ENCODE results near the gene ZNF268. TPM values are rescaled to one million over a fixed set of nuclear protein-coding genes. Genes with fewer than 3 reads are reported as not detected.

Gene ZNF268
- polyA plus RNA-seq (2014; cell fraction: cytosol; rRNA removed): 21.8 and 23.9 TPM in 2 replicates
- 12.5 and 16.6 TPM in 2 replicates for polyA plus RNA-seq (2014; cell fraction: nucleus; rRNA removed)

- peak; percentile 96 for DNase-seq (ENCODE audit: low spot score)
These were observed at the start of gene ZNF268 for GRCh38 chr12:133181238-133181959. TSS of gene ZNF268 (plus strand) at chr12:133181495. CDS start at chr12:133181998, 503 bp downstream.

GRCh38 chr12:133135747-133136146, 45.5 kb upstream of the ZNF268 start:
- no peak for DNase-seq (ENCODE audit: low spot score)

- DNase-seq (ENCODE audit: low spot score): no peak
These were observed 35.3 kb upstream of the ZNF268 start for GRCh38 chr12:133145981-133146380.

- DNase-seq (ENCODE audit: low spot score): no peak
These were observed 25.1 kb upstream of the ZNF268 start for GRCh38 chr12:133156125-133156690.

GRCh38 chr12:133165776-133166175, 15.5 kb upstream of the ZNF268 start:
- no peak for DNase-seq (ENCODE audit: low spot score)

- DNase-seq (ENCODE audit: low spot score): no peak
These were observed 8.8 kb upstream of the ZNF268 start for GRCh38 chr12:133172491-133172890.

GRCh38 chr12:133174901-133175300, 6.4 kb upstream of the ZNF268 start:
- no peak for DNase-seq (ENCODE audit: low spot score)

- no peak for DNase-seq (ENCODE audit: low spot score)
These were observed 626 bp upstream of the ZNF268 start for GRCh38 chr12:133180669-133181068.

- no peak for DNase-seq (ENCODE audit: low spot score)
These were observed 8.9 kb downstream of the ZNF268 start for GRCh38 chr12:133190176-133190575.

GRCh38 chr12:133192847-133193246, 11.6 kb downstream of the ZNF268 start:
- no peak for DNase-seq (ENCODE audit: low spot score)

- no peak for DNase-seq (ENCODE audit: low spot score)
These were observed 20.6 kb downstream of the ZNF268 start for GRCh38 chr12:133201888-133202287.

- no peak for DNase-seq (ENCODE audit: low spot score)
These were observed 21.4 kb downstream of the ZNF268 start for GRCh38 chr12:133202493-133203343.

GRCh38 chr12:133203344-133204263, 22.3 kb downstream of the ZNF268 start:
- DNase-seq (ENCODE audit: low spot score): peak; percentile 27

- no peak for DNase-seq (ENCODE audit: low spot score)
These were observed 22.9 kb downstream of the ZNF268 start for GRCh38 chr12:133204264-133204603.

GRCh38 chr12:133206390-133206789, 25.1 kb downstream of the ZNF268 start:
- no peak for DNase-seq (ENCODE audit: low spot score)

GRCh38 chr12:133215724-133216123, 34.4 kb downstream of the ZNF268 start:
- DNase-seq (ENCODE audit: low spot score): no peak

GRCh38 chr12:133217219-133217618, 35.9 kb downstream of the ZNF268 start:
- no peak for DNase-seq (ENCODE audit: low spot score)

- no peak for DNase-seq (ENCODE audit: low spot score)
These were observed 39.2 kb downstream of the ZNF268 start for GRCh38 chr12:133220521-133220920.

GRCh38 chr12:133221241-133221640, 39.9 kb downstream of the ZNF268 start:
- no peak for DNase-seq (ENCODE audit: low spot score)

- no peak for DNase-seq (ENCODE audit: low spot score)
These were observed 40.9 kb downstream of the ZNF268 start for GRCh38 chr12:133222211-133222610.

- DNase-seq (ENCODE audit: low spot score): no peak
These were observed 44.2 kb downstream of the ZNF268 start for GRCh38 chr12:133225527-133225926.

Measured in SK-N-DZ (cell line).